Astrocyte of the cerebellum (primary cell): ENCODE measurements around the gene ARHGEF39.

Experiments used
- DNase-seq: peaks from one replicate; pipeline ENCODE4 v3.0.0-alpha.2; 2011; ENCODE audit warnings: low read depth
- H3K4me3 ChIP-seq: 2 replicates; pipeline ENCODE4 v1.5.1; 2011; ENCODE audit warnings: mild to moderate bottlenecking, low read depth, low read length, moderate library complexity
- in situ Hi-C: cut with HindIII; loops from 2 replicates; pipeline ENCODE4 v1.10.0; 2017; ENCODE audit warnings: low sequenced_read_pairs
- TF ChIP-seq, protein P1 (sequence below): IDR thresholded peaks from 2 replicates; pipeline ENCODE4 v1.5.1; 2012; ENCODE audit warnings: low read length, low read depth, moderate library complexity, mild to moderate bottlenecking; ENCODE audit errors: missing control alignments

The ARHGEF39 gene

GRCh38 chr9:35680331-35681105 lies 15.5 kb upstream of the ARHGEF39 start:
- TF ChIP-seq, protein P1, sequence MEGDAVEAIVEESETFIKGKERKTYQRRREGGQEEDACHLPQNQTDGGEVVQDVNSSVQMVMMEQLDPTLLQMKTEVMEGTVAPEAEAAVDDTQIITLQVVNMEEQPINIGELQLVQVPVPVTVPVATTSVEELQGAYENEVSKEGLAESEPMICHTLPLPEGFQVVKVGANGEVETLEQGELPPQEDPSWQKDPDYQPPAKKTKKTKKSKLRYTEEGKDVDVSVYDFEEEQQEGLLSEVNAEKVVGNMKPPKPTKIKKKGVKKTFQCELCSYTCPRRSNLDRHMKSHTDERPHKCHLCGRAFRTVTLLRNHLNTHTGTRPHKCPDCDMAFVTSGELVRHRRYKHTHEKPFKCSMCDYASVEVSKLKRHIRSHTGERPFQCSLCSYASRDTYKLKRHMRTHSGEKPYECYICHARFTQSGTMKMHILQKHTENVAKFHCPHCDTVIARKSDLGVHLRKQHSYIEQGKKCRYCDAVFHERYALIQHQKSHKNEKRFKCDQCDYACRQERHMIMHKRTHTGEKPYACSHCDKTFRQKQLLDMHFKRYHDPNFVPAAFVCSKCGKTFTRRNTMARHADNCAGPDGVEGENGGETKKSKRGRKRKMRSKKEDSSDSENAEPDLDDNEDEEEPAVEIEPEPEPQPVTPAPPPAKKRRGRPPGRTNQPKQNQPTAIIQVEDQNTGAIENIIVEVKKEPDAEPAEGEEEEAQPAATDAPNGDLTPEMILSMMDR, result no peak
- in situ Hi-C loops, result no loop called here
- H3K4me3 ChIP-seq, result no peak overlapping the region
- no peak for DNase-seq

- TF ChIP-seq, protein P1, result no peak
Observed at GRCh38 chr9:35679766-35680330, 14.9 kb upstream of the ARHGEF39 start.

DNA sequence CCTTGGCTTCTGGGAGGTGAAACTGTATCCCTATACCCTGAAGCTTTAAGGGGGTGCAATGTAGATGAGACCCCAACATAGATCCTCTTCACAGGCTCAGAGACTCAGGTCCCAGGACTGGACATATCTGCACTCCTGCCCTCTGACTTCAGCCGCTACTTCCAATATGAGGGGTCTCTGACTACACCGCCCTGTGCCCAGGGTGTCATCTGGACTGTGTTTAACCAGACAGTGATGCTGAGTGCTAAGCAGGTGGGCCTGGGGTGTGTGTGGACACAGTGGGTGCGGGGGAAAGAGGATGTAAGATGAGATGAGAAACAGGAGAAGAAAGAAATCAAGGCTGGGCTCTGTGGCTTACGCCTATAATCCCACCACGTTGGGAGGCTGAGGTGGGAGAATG lies 14.1 kb upstream of the ARHGEF39 start:
- in situ Hi-C loops, result loop anchor here (5.0 to 10.0 kb wide), 2 partner anchors 33 to 74 kb away; partner anchors contain the start of gene TESK1
- DNase-seq, result no peak
- TF ChIP-seq, protein P1, result no peak
- H3K4me3 ChIP-seq, result no peak overlapping the region

More at GRCh38 chr9:35679766-35680330, 14.9 kb upstream of the ARHGEF39 start:
- in situ Hi-C loops, result loop anchor here (5.0 to 10.0 kb wide), 2 partner anchors 32 to 75 kb away; partner anchors contain the start of gene TESK1
- H3K4me3 ChIP-seq, result no peak overlapping the region
- DNase-seq, result no peak

DNA sequence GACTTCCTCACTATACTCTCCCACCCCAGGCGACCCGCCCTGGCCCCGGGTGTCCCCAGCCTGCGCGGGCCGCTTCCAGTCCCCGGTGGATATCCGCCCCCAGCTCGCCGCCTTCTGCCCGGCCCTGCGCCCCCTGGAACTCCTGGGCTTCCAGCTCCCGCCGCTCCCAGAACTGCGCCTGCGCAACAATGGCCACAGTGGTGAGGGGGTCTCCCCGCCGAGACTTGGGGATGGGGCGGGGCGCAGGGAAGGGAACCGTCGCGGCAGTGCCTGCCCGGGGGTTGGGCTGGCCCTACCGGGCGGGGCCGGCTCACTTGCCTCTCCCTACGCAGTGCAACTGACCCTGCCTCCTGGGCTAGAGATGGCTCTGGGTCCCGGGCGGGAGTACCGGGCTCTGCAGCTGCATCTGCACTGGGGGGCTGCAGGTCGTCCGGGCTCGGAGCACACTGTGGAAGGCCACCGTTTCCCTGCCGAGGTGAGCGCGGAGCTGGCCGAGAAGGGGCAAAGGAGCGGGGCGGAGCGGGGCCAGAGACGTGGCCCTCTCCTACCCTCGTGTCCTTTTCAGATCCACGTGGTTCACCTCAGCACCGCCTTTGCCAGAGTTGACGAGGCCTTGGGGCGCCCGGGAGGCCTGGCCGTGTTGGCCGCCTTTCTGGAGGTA lies 10.9 kb upstream of the ARHGEF39 start:
- H3K4me3 ChIP-seq, result peak overlapping the region; percentile 39
- in situ Hi-C loops, result loop anchor here (5.0 to 10.0 kb wide), 2 partner anchors 36 to 71 kb away; partner anchors contain the start of gene TESK1
- TF ChIP-seq, protein P1, result no peak
- no peak for DNase-seq

- TF ChIP-seq, protein P1, result no peak
- in situ Hi-C loops, result loop anchor here (5.0 to 10.0 kb wide), 2 partner anchors 37 to 70 kb away; partner anchors contain the start of gene TESK1
- peak overlapping the region; percentile 39 for H3K4me3 ChIP-seq
Observed at GRCh38 chr9:35675204-35675603, 10.2 kb upstream of the ARHGEF39 start.

GRCh38 chr9:35674025-35674361 lies 9.0 kb upstream of the ARHGEF39 start:
- in situ Hi-C loops, result loop anchor here (10.0 kb wide), 1 partner anchor 69 kb away; the partner anchor contains the start of gene TESK1
- TF ChIP-seq, protein P1, result no peak
- H3K4me3 ChIP-seq, result no peak overlapping the region
- DNase-seq, result no peak

More at GRCh38 chr9:35675204-35675603, 10.2 kb upstream of the ARHGEF39 start:
- no peak for DNase-seq
